GM19397 (cell line): ENCODE measurements around the gene CXorf38.
A peak's percentile ranks its signal among the peaks of the same experiment; 100 is the strongest.

Experiments used
- ATAC-seq: cut with Tn5 transposase; IDR thresholded peaks from one replicate; pipeline ENCODE4 v1.9.1; 2021; ENCODE audit warnings: mild to moderate bottlenecking, moderate library complexity; ENCODE audit not compliant: unreplicated experiment

Gene CXorf38, protein sequence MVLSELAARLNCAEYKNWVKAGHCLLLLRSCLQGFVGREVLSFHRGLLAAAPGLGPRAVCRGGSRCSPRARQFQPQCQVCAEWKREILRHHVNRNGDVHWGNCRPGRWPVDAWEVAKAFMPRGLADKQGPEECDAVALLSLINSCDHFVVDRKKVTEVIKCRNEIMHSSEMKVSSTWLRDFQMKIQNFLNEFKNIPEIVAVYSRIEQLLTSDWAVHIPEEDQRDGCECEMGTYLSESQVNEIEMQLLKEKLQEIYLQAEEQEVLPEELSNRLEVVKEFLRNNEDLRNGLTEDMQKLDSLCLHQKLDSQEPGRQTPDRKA

DNA sequence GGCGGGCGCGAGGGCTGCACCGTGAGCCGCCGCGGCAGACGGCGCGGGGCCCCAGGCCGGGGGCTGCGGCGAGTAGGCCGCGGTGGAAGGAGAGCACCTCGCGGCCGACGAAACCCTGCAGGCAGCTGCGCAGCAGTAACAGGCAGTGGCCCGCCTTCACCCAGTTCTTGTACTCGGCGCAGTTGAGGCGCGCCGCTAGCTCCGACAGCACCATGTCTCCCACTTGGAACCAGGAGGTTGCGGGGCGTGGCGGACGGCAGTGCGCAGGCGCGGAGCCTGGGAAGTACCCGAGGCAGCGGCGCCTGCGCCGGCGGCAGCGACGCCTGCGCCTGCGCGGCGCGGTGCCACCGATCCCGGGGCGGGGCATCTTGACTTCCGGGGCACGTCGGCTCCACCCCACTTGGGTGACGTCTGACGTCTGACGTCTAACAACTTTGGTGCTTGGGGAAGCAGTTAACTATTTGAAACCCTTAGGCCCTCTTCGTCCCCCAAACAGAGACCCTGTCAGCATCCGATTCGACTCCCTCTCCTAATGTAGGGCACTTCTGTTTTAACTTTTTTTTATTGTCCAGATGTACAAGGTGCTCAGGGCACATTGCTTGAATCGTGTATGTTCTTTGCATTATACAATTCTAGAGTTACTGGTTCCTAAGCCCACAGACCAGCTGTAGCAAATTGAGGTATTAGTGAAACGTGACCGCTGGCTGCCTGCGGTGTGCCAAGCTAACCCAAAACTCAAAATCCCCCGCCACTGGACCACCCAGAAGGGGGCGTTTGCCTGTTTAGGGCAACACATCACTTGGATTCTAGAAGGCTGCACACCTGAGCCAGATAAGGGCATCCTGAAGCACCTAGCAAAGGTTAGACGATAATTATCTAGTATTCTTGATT, at the start of gene CXorf38:
Gene CXorf38 (minus strand): TSS at position 255 of the 891 bp plus-strand sequence. CDS start 41 bp downstream, at position 214.
- ATAC-seq = peak; percentile 67

- no peak for ATAC-seq
Measured at GRCh38 chrX:40694802-40695201, 47.4 kb upstream of the CXorf38 start.

GRCh38 chrX:40688929-40689328, 41.6 kb upstream of the CXorf38 start:
- ATAC-seq = no peak

- ATAC-seq = no peak
Measured at GRCh38 chrX:40687169-40687568, 39.8 kb upstream of the CXorf38 start.

GRCh38 chrX:40685362-40685918, 38.1 kb upstream of the CXorf38 start:
- ATAC-seq = no peak

DNA sequence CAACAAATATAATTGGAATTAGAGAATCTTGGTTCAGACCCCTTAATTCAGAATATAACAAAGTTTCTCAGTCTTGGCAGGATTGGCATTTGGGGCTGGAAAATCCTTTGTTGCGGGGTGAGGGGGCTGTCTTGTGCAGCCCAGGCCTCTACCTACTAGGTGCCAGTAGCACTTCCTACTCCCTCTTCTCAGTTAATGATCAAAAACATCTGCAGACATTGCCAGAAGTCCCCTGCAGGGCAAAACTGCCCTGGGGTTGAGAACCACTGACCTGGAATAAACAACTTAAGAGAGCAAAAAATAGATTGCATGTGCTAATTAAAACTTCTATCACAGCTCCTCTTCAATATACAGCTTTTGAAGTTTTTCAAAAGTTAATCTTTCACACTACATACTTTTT, 36.7 kb upstream of the CXorf38 start:
- ATAC-seq = no peak

DNA sequence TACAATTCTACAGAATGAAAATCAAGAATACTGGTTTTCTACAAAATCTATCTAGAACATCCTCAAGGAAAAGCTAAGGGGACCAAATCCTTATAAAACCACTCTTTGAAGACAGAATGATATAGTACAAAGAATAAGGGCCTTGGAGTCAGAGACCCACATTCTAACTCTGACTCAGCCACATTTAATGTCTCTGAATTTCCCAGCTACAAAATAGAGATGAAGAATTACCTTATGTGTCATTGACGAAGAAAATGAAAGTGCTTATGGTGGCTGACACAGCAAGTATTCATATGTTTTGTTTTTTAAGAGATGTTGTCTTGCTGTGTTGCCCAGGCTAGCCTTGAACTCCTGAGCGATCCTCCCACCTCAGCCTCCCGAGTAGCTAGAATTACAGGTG, 35.9 kb upstream of the CXorf38 start:
- ATAC-seq = no peak

GRCh38 chrX:40671126-40671525, 23.8 kb upstream of the CXorf38 start:
- ATAC-seq = no peak

DNA sequence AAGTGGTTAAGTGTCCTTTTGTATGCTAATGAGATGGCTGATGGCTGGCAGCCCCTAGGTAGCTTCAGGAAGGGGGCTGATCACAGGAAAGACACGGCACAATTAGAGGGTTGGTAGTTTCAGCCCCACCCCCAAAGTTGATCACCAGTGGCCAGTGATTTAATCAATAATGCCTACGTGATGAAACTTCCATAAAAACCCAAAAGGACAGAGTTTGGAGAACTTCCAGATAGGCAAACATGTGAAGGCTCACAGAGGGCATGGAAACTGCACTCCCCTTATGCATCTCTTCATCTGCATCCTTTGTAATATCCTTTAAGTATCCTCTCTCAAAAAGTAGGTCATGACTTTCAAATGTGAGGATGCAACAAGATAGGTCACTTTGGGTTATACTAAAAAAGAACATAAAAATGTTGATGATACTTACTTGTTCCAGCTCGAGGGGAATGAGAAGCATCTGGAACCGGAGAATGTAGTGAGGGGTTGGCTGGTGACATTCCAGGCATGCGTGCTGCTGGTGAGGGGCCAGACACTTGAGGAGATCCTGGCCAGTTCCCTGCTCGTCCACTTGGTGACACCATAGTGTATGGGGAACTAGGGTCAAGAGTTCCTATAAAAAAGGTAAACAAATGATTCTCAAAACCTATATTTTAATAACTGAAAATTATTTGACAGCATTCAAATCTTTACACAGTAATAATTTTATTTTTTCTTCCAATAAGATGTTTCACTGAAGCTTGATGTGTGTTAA, 16.7 kb upstream of the CXorf38 start:
- no peak for ATAC-seq

GRCh38 chrX:40663078-40663740, 15.8 kb upstream of the CXorf38 start:
- ATAC-seq = no peak

DNA sequence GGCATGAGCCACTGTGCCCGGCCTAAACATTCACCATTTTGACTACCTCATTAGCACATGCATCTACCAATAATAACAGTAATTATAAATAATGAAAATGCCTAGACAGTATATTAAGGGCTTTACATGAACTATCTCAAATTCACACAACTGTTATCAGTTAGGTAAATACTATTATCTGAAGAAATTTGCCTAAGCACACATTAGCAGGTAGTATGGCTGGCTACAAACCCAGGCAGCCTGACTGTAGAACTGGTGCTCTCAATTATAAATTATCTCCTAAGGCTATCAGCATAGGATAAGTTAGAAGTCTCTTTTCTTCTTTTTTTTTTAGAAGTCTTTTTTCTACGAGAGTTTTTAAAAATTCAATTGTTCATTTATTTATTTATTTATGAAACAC, 14.1 kb upstream of the CXorf38 start:
- no peak for ATAC-seq

DNA sequence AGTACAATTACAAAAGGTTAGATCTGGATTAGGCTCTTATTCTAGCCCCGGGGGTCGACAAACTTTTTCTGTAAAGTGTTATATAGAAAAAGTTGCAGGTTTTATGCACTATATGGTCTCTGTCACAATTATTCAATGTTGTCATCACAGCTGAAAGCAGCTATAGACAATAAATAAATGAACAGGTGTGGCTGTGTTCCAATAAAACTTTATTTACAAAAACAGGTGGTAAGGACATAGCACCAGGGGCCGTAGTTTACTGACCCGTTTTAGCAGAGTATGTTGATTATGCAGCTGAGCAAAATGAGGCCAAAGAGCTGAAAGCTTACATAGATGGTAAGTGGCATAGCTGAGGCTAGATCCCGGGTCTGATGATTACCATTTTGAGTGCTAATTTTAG, 13.0 kb upstream of the CXorf38 start:
- no peak for ATAC-seq

- ATAC-seq = no peak
Measured at GRCh38 chrX:40653535-40653934, 6.2 kb upstream of the CXorf38 start.

DNA sequence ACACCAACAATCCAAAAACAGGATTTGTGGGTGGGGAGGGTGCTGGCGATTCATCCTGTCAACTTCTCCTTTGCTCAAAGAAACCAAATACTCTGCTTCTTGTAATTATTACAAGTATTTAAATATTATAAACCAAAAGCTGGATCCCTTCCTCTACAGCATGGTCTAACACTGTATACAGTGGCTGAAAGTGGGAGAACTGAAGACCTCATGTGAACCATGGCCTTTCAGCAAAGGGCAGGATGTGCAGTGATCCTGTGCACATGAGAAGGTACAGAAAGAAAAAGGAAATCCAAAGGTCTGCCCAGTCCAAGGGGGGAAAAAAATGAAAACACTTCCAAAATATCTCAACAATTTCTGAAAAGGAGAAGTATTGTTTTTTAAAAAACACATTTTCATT, 5.3 kb upstream of the CXorf38 start:
- ATAC-seq = no peak

DNA sequence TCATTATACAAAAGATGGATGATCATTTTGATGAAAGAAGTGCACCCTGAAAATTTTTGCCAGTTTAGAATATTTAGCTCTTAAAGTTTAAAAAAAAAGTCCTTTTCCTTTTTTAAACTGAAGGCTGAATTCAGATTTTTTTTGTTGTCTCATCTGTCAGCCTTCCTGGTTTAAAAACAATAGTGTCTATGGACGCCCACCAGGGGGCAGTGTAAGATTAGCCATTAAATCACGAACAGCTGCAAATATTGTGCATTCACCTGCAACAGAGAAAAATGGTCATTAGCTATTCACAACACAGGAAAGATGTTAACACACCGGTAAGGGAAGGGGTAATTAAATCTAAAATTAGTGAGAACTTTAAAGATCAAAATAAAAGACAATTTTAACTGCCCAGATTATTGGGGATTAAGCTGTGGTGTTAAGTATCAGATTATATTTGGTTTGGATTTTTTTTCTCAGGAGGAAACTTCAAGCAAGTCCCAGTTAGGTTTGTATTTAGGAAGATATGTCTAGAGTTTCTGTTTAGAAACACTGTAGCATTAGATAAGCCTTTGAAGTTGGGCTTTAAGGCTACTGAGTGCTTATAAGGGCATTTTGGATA, 4.4 kb upstream of the CXorf38 start:
- no peak for ATAC-seq

DNA sequence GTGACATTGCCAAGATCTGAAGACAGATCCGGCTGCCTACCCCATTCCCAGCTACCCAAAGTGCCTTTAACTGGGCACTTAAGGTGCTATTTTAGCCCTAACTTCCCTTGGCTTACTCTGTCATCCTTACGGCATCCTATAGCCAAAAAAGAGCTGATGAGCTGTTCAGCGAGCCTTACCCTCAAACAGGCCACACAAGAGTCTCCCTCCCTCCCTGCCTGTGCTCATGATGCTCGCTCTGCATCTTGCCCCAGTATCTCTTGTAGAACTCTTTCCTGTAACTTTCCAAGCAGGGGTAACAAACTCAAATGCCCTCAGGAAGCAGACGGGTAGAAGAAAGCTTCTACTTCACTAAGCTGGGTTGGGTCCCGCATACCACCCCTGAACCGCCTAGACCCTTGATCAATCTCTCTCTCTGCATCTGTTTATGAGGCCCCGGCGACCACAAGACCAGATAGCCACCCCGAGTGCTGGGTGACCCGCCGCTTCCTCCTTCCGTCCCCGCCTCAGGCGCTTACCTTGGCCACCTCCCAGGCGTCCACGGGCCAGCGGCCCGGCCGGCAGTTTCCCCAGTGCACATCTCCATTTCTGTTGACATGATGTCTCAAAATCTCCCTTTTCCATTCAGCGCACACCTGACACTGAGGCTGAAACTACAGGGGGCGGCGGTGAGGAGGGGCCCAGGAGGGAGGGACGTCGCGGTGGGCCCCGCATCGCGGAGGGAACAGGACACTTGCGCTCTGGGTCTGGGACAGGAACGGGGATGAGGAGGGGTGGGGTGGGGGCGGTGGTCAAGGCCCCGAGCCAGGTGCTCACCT, 663 bp downstream of the CXorf38 start:
- peak; percentile 23 for ATAC-seq

GRCh38 chrX:40644821-40645358, 2.5 kb downstream of the CXorf38 start:
- ATAC-seq = no peak

- no peak for ATAC-seq
Measured at GRCh38 chrX:40644176-40644575, 3.2 kb downstream of the CXorf38 start.

DNA sequence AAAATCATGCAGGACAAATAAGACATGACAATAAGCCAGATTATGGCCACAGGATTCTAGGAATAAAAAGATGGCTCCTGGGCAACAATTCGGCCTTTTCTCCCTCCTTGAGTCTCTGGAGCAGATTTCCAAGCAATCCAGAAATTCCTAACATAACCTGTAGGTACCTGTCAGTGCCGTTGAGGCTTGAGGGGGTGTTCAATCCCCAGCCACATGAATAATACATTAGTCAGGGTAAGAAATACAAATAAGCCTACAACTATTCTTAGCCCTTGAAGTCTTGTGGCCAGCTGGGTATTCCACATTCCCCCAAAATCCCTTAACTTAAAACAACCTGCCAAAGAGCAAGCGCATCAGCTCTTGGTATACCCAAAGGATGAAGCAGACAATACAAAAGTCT, 9.7 kb downstream of the CXorf38 start:
- no peak for ATAC-seq
